Neural progenitor cell (in vitro differentiated cells): Measurements from ENCODE around the gene EPB41L4A. TPM values are rescaled to one million over a fixed set of nuclear protein-coding genes. Genes with fewer than 3 reads are reported as not detected.

Source experiments
- DNase-seq: peaks from one replicate; pipeline ENCODE4 v3.0.0-alpha.2; 2016; ENCODE audit warnings: low spot score
- H2AFZ ChIP-seq: fragments of 200-600 bp; sonication (generic); replicated peaks from 2 replicates; pipeline ENCODE4 v1.6.1; 2016; ENCODE audit warnings: antibody characterized with exemption
- H3F3A ChIP-seq: fragments of 200-600 bp; sonication (generic); 2 replicates; pipeline ENCODE4 v1.6.1; 2016; ENCODE audit warnings: antibody characterized with exemption, low read depth
- H3K27ac ChIP-seq: fragments of 200-600 bp; sonication (generic); 2 replicates; pipeline ENCODE4 v1.5.1; 2016; ENCODE audit warnings: mild to moderate bottlenecking
- H3K27me3 ChIP-seq: fragments of 200-600 bp; sonication (generic); 2 replicates; pipeline ENCODE4 v1.6.1; 2016; ENCODE audit warnings: mild to moderate bottlenecking, moderate library complexity
- H3K36me3 ChIP-seq: fragments of 200-600 bp; sonication (generic); 2 replicates; pipeline ENCODE4 v1.5.1; 2016
- H3K4me1 ChIP-seq: fragments of 200-600 bp; sonication (generic); 2 replicates; pipeline ENCODE4 v1.6.1; 2016; ENCODE audit warnings: mixed run types
- H3K4me2 ChIP-seq: fragments of 200-600 bp; sonication (generic); 2 replicates; pipeline ENCODE4 v1.6.1; 2016
- H3K4me3 ChIP-seq: fragments of 200-600 bp; sonication (generic); 2 replicates; pipeline ENCODE4 v1.5.1; 2016
- H3K79me2 ChIP-seq: fragments of 200-600 bp; sonication (generic); 2 replicates; pipeline ENCODE4 v1.6.1; 2016; ENCODE audit warnings: low read depth
- H3K9ac ChIP-seq: fragments of 200-600 bp; sonication (generic); 2 replicates; pipeline ENCODE4 v1.6.1; 2016
- H3K9me3 ChIP-seq: fragments of 200-600 bp; sonication (generic); 2 replicates; pipeline ENCODE4 v1.5.1; 2016; ENCODE audit warnings: low read depth
- H4K20me1 ChIP-seq: fragments of 200-600 bp; sonication (generic); 2 replicates; pipeline ENCODE4 v1.6.1; 2016; ENCODE audit warnings: low read depth
- H3K27ac Mint-ChIP-seq: 3 replicates; pipeline ENCODE4 v1.8.0; 2021; ENCODE audit warnings: mixed read lengths
- H3K27me3 Mint-ChIP-seq: 2 replicates; pipeline ENCODE4 v1.8.0; 2022; ENCODE audit warnings: low read depth, mild to moderate bottlenecking, inconsistent platforms, moderate library complexity, mixed read lengths; ENCODE audit not compliant: insufficient read depth
- H3K36me3 Mint-ChIP-seq: 3 replicates; pipeline ENCODE4 v1.8.0; 2021; ENCODE audit warnings: mixed read lengths
- H3K4me1 Mint-ChIP-seq: 3 replicates; pipeline ENCODE4 v1.8.0; 2021; ENCODE audit warnings: mixed read lengths
- H3K4me3 Mint-ChIP-seq: 3 replicates; pipeline ENCODE4 v1.8.0; 2021; ENCODE audit warnings: mild to moderate bottlenecking, moderate library complexity, mixed read lengths
- H3K9me3 Mint-ChIP-seq: 3 replicates; pipeline ENCODE4 v1.8.0; 2020; ENCODE audit warnings: mixed read lengths
- EZH2 ChIP-seq: fragments of 200-600 bp; sonication (generic); IDR thresholded peaks from 2 replicates; pipeline ENCODE4 v1.6.1; 2017; ENCODE audit warnings: antibody characterized with exemption, mild to moderate bottlenecking, moderate library complexity
- EZH2phosphoT487 ChIP-seq: fragments of 200-600 bp; sonication (generic); IDR thresholded peaks from 2 replicates; pipeline ENCODE4 v1.6.1; 2017; ENCODE audit warnings: antibody characterized with exemption
- total RNA-seq: library from RNA; depleted of rRNA; stranded (reverse); fragments of >200 nt; gene quantifications from 2 replicates; pipeline ENCODE4 v1.2.3, GENCODE V29; 2015; ENCODE audit warnings: low replicate concordance
- TF ChIP-seq, protein P1 (sequence below): fragments of 200-600 bp; sonication (generic); IDR thresholded peaks from 2 replicates; pipeline ENCODE4 v1.5.1; 2017; ENCODE audit warnings: antibody characterized with exemption, mild to moderate bottlenecking

Gene EPB41L4A
- total RNA-seq, 1 donor from 2014 or later = 2.7 TPM

DNA sequence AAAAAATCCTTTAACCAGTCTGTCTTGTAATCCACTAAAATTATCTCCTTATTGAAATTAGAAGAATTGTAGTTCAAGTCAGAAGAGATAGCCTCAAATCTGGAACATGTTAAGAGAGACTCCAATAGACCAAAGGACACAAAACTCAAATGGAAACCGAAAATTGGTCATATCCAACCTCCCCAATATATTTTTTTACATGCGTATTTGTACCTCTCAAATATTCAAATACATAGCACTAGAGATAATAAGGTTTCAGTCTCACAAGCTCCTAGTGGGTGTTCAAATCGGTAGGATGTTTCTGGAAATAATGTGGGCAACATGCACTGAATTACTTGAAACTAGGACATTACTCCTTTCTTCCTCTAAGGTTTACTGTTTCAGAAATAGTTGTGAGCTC is 33.5 kb downstream of the EPB41L4A start:
- Histone ChIP-seq H3K4me1 (peaks cover 16% of the 10 kb centered on the region), H3F3A (no peaks in the 10 kb centered on the region), H3K36me3 (no peaks in the 10 kb centered on the region), H3K9ac (no peak overlapping the region), H2AFZ (no peak overlapping the region), H3K79me2 (no peaks in the 10 kb centered on the region), H3K4me2 (no peak overlapping the region), H3K9me3 (no peaks in the 10 kb centered on the region), H3K27me3 (no peaks in the 10 kb centered on the region), H3K27ac (no peak overlapping the region), H3K4me3 (no peak overlapping the region), H4K20me1 (no peaks in the 10 kb centered on the region)
- Mint-ChIP-seq H3K9me3 (no peaks in the 10 kb centered on the region), H3K36me3 (no peaks in the 10 kb centered on the region), H3K27me3 (no peaks in the 10 kb centered on the region), H3K27ac (no peak overlapping the region), H3K4me3 (no peak overlapping the region), H3K4me1 (peaks cover 32% of the 10 kb centered on the region)
- DNase-seq = no peak
- TF ChIP-seq, protein P1, sequence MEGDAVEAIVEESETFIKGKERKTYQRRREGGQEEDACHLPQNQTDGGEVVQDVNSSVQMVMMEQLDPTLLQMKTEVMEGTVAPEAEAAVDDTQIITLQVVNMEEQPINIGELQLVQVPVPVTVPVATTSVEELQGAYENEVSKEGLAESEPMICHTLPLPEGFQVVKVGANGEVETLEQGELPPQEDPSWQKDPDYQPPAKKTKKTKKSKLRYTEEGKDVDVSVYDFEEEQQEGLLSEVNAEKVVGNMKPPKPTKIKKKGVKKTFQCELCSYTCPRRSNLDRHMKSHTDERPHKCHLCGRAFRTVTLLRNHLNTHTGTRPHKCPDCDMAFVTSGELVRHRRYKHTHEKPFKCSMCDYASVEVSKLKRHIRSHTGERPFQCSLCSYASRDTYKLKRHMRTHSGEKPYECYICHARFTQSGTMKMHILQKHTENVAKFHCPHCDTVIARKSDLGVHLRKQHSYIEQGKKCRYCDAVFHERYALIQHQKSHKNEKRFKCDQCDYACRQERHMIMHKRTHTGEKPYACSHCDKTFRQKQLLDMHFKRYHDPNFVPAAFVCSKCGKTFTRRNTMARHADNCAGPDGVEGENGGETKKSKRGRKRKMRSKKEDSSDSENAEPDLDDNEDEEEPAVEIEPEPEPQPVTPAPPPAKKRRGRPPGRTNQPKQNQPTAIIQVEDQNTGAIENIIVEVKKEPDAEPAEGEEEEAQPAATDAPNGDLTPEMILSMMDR = no peak
- no peak for TF ChIP-seq EZH2
- no peak for TF ChIP-seq EZH2phosphoT487

DNA sequence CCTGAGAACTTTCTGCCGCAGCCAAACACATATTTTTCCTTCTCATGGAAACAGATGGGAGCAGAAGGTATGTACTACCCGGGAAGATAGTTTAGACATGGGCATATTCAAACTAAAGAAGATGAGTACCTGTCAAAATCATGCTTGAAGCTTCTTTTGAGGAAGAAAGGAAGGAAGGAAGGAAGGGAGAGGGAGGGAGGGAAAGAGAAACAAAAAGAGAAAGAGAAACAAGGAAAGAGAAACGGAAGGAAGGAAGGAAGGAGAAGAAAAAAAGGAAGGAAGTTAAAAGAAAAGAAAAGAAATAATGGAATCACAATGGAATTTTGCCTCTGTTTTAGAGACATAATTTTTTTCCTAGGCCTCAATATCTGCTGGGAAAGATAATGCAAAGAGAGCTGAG is 34.6 kb downstream of the EPB41L4A start:
- peaks cover 16% of the 10 kb centered on the region for H3K4me1 ChIP-seq

DNA sequence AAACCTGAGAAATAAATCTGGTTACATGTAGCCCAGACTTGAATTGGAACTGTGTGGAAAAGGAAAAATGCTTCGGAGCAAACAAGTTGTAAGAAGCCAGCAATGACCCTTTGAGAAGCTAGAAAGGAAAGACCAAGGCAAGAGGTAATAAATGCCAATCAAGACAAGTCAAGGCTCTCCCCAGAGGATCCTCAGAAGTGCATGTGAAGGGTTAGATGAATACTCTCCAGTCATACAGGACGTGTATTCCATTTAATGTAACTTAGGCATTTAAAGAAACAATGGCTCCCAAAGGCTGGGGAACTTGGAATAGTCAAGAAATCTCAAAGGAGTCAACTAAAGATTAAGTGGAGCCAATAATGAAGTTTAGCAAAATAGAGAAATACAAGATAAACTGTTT is 36.2 kb downstream of the EPB41L4A start:
- no peak for DNase-seq
- no peak for TF ChIP-seq EZH2phosphoT487
- TF ChIP-seq EZH2 = no peak
- H3K79me2 ChIP-seq = no peaks in the 10 kb centered on the region
- no peaks in the 10 kb centered on the region for H3F3A ChIP-seq
- Mint-ChIP-seq H3K27me3 (no peaks in the 10 kb centered on the region), H3K36me3 (no peaks in the 10 kb centered on the region), H3K9me3 (no peaks in the 10 kb centered on the region), H3K27ac (no peak overlapping the region), H3K4me3 (no peak overlapping the region), H3K4me1 (peaks cover 37% of the 10 kb centered on the region)
- no peak overlapping the region for H3K27ac ChIP-seq
- H3K9ac ChIP-seq = no peak overlapping the region
- H3K27me3 ChIP-seq = no peaks in the 10 kb centered on the region
- peaks cover under 1% of the 10 kb centered on the region for H3K4me1 ChIP-seq
- H3K4me2 ChIP-seq = no peak overlapping the region
- H3K36me3 ChIP-seq = no peaks in the 10 kb centered on the region
- no peak overlapping the region for H3K4me3 ChIP-seq
- H2AFZ ChIP-seq = no peak overlapping the region
- H4K20me1 ChIP-seq = no peaks in the 10 kb centered on the region
- H3K9me3 ChIP-seq = no peaks in the 10 kb centered on the region

More for the DNA sequence above, 34.6 kb downstream of the EPB41L4A start:
- Histone ChIP-seq H3K9me3 (no peaks in the 10 kb centered on the region), H4K20me1 (no peaks in the 10 kb centered on the region), H3K27me3 (no peaks in the 10 kb centered on the region), H3K4me2 (no peak overlapping the region), H3K36me3 (no peaks in the 10 kb centered on the region), H3K27ac (no peak overlapping the region), H3K4me3 (no peak overlapping the region), H2AFZ (no peak overlapping the region), H3K9ac (no peak overlapping the region), H3F3A (no peaks in the 10 kb centered on the region), H3K79me2 (no peaks in the 10 kb centered on the region)
- Mint-ChIP-seq H3K36me3 (no peaks in the 10 kb centered on the region), H3K9me3 (no peaks in the 10 kb centered on the region), H3K27me3 (no peaks in the 10 kb centered on the region), H3K4me3 (no peak overlapping the region), H3K4me1 (peaks cover 34% of the 10 kb centered on the region), H3K27ac (no peak overlapping the region)
- TF ChIP-seq EZH2 = no peak
- TF ChIP-seq, protein P1 = no peak
- no peak for TF ChIP-seq EZH2phosphoT487
- no peak for DNase-seq

DNA sequence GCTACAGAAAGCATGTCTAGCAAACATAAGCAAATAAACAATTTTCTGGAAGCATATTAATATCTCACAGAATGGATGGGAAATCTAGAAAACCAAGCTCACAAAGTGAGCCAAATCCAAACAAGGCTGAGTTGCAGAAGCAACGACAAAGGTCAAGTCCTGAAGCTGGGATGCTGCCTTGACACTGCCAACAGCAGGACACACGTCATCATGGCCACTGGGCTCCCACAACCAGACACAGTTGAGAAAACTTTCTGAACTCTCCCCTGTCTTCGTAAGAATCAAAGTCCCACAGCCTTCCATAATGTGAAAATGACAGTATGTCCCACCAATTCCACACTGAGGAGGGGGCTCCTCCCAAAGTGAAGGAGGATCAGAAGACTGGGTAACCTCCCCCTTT is 37.6 kb downstream of the EPB41L4A start:
- no peak overlapping the region for H3K27ac Mint-ChIP-seq
- no peak overlapping the region for H2AFZ ChIP-seq
- no peaks in the 10 kb centered on the region for H3K4me1 ChIP-seq
- H3K9me3 ChIP-seq = no peaks in the 10 kb centered on the region
- no peaks in the 10 kb centered on the region for H3K36me3 ChIP-seq
- H3K9ac ChIP-seq = no peak overlapping the region
- H3K36me3 Mint-ChIP-seq = peaks cover 5% of the 10 kb centered on the region
- H3K27me3 Mint-ChIP-seq = no peaks in the 10 kb centered on the region
- no peak overlapping the region for H3K4me3 Mint-ChIP-seq
- no peaks in the 10 kb centered on the region for H4K20me1 ChIP-seq
- H3K9me3 Mint-ChIP-seq = no peaks in the 10 kb centered on the region
- H3K4me2 ChIP-seq = no peak overlapping the region
- TF ChIP-seq, protein P1 = no peak
- TF ChIP-seq EZH2 (no peak), EZH2phosphoT487 (no peak)
- no peaks in the 10 kb centered on the region for H3F3A ChIP-seq
- H3K79me2 ChIP-seq = no peaks in the 10 kb centered on the region
- H3K27ac ChIP-seq = no peak overlapping the region
- no peak overlapping the region for H3K4me3 ChIP-seq
- H3K27me3 ChIP-seq = no peaks in the 10 kb centered on the region
- no peak for DNase-seq
- H3K4me1 Mint-ChIP-seq = peaks cover 41% of the 10 kb centered on the region
